Nephron progenitor cell (in vitro differentiated cells): Measurements from ENCODE around the gene RIPOR3.

Source experiments
- DNase-seq: peaks from one replicate; pipeline ENCODE4 v3.0.0; 2021
- H3K27ac Mint-ChIP-seq: 2 replicates; pipeline ENCODE4 v1.8.0; 2021; ENCODE audit warnings: mild to moderate bottlenecking, moderate library complexity, mixed read lengths
- H3K27me3 Mint-ChIP-seq: 2 replicates; pipeline ENCODE4 v1.8.0; 2021; ENCODE audit warnings: mild to moderate bottlenecking, low read depth, mixed read lengths; ENCODE audit not compliant: poor library complexity
- H3K36me3 Mint-ChIP-seq: 2 replicates; pipeline ENCODE4 v1.8.0; 2021; ENCODE audit warnings: low read depth, mixed read lengths
- H3K4me1 Mint-ChIP-seq: 2 replicates; pipeline ENCODE4 v1.8.0; 2021; ENCODE audit warnings: mixed read lengths
- H3K4me3 Mint-ChIP-seq: 2 replicates; pipeline ENCODE4 v1.8.0; 2021; ENCODE audit warnings: mild to moderate bottlenecking, moderate library complexity, mixed read lengths
- H3K9me3 Mint-ChIP-seq: 2 replicates; pipeline ENCODE4 v1.8.0; 2021; ENCODE audit warnings: mild to moderate bottlenecking, moderate library complexity, mixed read lengths
- CTCF ChIP-seq: fragments of 200-600 bp; sonication (generic); IDR thresholded peaks from 2 replicates; pipeline ENCODE4 v1.5.0; 2021; ENCODE audit warnings: antibody characterized with exemption

Gene RIPOR3

GRCh38 chr20:50666709-50667298, 24.5 kb downstream of the RIPOR3 start:
- no peak for DNase-seq
- Mint-ChIP-seq H3K4me3 (no peak overlapping the region), H3K27me3 (peaks cover 16% of the 10 kb centered on the region), H3K36me3 (no peaks in the 10 kb centered on the region), H3K27ac (peak overlapping the region; percentile 80), H3K4me1 (peaks cover 74% of the 10 kb centered on the region), H3K9me3 (no peaks in the 10 kb centered on the region)
- TF ChIP-seq CTCF, result no peak

GRCh38 chr20:50664254-50664653, 27.1 kb downstream of the RIPOR3 start:
- Mint-ChIP-seq H3K27me3 (peaks cover 9% of the 10 kb centered on the region), H3K9me3 (no peaks in the 10 kb centered on the region), H3K4me1 (peaks cover 70% of the 10 kb centered on the region), H3K4me3 (no peak overlapping the region), H3K27ac (no peak overlapping the region), H3K36me3 (no peaks in the 10 kb centered on the region)
- no peak for DNase-seq
- no peak for TF ChIP-seq CTCF

DNA sequence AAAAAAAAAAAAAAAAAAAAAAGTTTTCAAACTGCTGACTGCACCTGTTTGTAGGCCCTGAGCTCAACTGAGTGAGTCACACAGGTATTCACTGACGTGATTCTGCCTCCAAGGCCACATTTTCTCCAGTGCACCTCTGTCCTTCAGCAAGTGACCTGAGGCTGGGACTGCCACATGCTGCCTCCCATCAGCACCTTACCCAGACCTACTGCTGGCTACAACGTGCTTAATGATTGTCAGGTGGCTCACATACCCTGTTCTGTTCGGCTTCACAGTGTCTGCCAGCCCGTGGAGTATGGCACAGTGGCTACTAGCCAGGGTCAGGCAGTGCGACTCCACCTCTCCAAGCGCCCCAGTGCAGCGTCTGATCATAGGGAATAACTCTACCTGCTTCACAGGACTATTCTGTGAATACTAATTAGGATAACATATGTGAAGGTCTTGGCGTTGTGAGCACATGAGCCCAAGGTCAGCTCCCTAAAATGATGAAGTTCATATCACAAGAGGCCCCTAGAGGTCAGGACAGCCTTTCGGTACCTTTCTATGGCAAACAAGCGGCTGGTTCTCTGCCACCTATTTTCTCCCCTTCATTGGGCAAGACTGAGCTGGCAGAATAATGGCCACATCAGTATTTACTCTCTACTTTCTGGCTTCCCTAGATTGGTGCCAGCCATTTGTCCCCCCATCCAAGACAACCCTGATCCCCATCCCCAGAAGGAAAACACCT, 28.1 kb downstream of the RIPOR3 start:
- H3K4me3 Mint-ChIP-seq, result no peak overlapping the region
- H3K9me3 Mint-ChIP-seq, result no peaks in the 10 kb centered on the region
- peaks cover 9% of the 10 kb centered on the region for H3K27me3 Mint-ChIP-seq
- no peak for TF ChIP-seq CTCF
- H3K27ac Mint-ChIP-seq, result peak overlapping the region; percentile 5
- H3K36me3 Mint-ChIP-seq, result no peaks in the 10 kb centered on the region
- no peak for DNase-seq
- peaks cover 60% of the 10 kb centered on the region for H3K4me1 Mint-ChIP-seq

GRCh38 chr20:50659975-50660670, 31.2 kb downstream of the RIPOR3 start:
- Mint-ChIP-seq H3K4me1 (peaks cover 45% of the 10 kb centered on the region), H3K4me3 (no peak overlapping the region), H3K27me3 (peaks cover 14% of the 10 kb centered on the region), H3K36me3 (no peaks in the 10 kb centered on the region), H3K27ac (peak overlapping the region; percentile 57), H3K9me3 (no peaks in the 10 kb centered on the region)
- no peak for TF ChIP-seq CTCF
- no peak for DNase-seq

DNA sequence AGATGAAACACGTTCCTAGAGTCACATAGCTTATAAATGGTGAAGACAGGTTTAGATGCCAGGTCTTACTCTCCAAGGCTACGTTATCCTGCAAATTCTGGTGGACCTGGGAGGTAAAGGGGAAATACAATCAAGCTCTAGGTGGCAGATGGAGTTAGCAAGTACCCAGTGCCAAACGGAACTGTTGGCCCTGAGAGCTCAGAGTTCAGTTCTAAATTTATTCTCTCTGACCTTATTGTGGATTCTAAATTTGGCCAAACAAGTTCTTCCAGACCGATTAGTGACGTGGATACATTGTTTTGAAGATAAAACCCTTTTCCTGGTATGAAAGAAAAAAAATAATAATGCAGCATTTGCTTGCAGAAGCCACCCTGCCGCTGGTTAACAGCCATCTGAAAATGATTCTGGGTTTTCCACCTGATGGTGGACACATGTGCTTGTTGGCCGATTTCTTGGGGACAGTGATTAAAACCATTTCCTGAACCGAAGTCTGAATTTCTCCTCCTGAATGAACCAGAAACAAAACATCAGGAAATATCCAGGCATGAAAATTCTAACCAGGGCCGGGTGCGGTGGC, 32.5 kb downstream of the RIPOR3 start:
- Mint-ChIP-seq H3K27ac (no peak overlapping the region), H3K9me3 (no peaks in the 10 kb centered on the region), H3K4me1 (peaks cover 39% of the 10 kb centered on the region), H3K4me3 (no peak overlapping the region), H3K27me3 (peaks cover 9% of the 10 kb centered on the region), H3K36me3 (no peaks in the 10 kb centered on the region)
- no peak for DNase-seq
- no peak for TF ChIP-seq CTCF
